HG03571 (cell line): ENCODE measurements around the gene AP2B1.

Experiments used
- ATAC-seq: cut with Tn5 transposase; IDR thresholded peaks from one replicate; pipeline ENCODE4 v1.9.1; 2021; ENCODE audit not compliant: unreplicated experiment

AP2B1 gene

GRCh38 chr17:35727635-35728034 lies 140.5 kb downstream of the AP2B1 start:
- ATAC-seq: no peak

DNA sequence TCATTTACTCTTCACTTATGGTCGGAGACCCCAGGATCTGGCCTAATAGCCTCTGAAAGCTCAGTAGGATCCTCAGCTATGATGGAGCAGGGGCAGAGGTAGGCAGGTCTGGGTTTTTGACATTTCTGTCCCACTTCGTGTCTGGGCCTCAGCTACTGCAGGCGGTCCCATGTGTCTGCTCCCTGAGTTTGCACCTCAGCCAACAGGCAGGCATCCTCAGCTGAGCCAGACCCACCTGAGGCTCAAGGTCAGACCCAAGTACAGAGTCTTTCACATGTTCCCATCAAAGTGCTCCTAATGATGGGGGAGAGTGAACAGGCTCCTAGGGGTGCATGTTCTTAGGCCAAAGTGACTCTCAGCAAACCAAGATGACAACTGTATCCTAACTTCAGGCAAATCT lies 141.4 kb downstream of the AP2B1 start:
- no peak for ATAC-seq

DNA sequence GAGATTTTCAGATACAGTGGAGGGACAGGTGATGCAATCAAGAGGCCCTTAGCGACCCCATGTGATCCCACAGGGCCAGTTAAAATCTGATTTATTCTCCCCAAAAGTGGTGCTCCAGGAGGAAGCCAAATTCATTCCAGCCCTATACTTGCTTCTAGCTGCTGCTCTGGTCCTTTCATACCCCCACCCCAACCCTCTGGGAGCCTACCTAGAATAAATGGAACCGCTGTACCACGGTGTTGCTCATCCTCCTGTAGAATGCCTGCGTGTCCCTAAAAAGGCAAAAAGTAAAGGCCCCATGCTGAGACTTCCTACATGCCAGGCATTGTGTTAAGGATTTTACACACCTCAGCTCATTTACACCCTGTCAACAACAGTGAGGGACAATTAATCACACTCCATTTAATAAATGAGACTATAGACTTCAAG lies 142.3 kb downstream of the AP2B1 start:
- ATAC-seq: no peak

GRCh38 chr17:35730400-35731005 lies 143.4 kb downstream of the AP2B1 start:
- ATAC-seq: no peak

DNA sequence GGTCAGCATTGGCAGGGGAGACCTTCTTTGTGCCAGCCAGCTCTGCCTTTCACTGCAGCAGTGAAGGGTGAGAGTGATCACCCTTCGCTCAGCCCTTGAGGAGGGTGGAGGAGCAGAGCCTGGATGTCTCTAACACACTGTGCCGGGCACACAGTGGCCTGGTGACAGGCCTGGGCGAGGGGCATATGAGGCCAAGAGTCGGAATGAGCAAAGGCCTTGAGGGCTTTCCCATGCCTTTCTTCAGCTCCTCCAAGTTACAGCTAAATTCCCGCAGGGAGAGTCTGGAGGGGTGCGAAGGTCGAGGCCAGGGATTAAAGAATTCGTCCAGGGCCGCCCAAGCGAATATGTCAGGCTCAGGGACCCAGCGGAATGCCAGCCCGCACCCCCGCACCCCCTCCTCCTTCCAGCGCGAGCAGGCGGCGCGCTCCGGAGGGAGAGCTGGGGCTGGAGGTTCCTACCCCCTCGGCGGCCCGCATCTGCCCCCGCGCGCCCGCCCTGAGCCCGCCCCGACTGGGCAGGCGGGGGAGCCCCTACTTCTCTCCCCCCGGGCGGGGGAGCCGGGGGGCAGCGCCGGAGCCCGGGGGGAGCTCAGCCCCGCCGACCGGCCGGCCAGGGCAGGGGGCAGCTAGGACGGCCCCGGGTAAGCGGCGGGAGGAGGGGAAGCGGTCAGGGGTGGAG lies 144.3 kb downstream of the AP2B1 start, which contains the start of gene RASL10B:
Gene RASL10B (plus strand): TSS at position 401 of the 678 bp plus-strand sequence. CDS start 3,546 bp downstream, outside the sequence.
- ATAC-seq: no peak

DNA sequence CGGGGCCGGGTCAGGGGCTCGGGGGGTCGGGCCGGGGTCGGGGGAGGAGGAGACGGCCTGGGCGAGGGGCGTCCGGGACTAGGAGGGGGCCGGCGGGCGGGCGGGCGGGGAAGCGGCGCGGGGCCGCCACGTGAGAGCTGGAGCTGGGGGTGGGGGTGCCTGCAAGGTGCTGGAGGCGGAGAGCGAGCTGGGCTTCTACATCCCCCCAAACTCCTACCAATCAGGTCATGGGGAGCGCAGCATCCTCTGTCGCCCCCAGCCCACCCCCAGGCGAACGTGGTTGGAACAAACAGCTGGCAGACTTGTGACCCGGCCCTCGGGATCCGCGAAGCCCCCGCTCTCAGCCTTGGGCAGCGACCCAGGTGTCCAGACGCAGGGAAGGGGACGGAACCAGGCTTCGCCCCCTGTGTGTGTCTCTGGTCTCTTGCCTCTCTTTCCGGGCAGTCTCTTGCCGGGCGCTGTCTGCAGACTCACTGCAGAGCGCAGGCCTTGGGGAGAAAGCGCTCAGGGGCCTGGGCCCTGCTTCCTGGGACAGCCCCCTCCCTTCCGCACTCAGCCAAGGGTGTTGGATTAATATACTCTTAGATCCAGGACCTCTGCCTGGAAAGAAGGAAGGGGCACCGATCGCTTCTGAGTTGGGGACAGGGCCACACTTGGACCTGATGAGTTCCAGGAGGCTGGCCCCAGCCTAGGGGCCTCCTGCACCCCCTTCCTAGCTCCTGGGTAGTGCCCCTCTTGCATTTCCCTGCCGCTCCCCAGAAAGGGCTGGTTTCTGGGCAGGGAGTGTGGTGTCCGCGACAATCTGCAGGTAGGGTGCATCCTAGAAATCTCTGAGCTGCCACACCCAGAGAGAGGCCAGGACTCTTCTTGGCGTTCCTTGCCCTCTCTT lies 145.0 kb downstream of the AP2B1 start:
- ATAC-seq: no peak

DNA sequence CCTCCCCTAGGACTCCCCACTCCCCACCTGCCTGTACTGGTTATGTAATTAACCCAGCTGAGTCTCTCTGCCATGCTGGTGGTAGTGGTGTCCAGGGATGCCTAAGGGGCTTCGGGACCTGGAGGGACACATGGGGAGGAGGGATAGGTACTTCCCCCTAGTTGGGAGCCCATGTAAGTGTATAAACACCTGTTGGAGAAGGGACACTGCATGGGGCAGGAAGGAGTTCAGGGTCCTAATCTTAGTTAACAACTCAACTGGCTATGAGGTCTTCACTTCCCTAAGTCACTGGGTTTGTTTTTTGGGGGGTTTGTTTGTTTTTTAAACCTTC lies 145.6 kb downstream of the AP2B1 start:
- ATAC-seq: no peak

DNA sequence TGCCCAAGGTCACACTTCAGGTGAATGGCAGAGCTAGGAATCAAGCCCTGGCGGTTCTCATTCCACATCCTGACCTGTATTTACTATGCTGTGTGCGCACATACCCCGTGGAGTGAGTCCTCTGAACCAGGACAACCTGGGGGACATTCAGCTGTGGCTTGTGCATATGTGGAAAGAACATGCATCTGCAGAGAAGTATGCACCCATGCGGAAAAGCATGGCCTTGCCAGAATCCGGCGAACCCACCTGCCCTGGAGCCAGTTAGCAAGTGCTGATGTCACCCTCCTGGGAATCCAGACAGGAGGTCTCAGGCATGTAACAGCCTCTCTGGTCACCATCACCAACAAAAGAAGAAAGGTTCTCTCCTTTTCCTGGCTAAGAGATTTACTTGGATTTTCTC lies 146.2 kb downstream of the AP2B1 start:
- no peak for ATAC-seq

DNA sequence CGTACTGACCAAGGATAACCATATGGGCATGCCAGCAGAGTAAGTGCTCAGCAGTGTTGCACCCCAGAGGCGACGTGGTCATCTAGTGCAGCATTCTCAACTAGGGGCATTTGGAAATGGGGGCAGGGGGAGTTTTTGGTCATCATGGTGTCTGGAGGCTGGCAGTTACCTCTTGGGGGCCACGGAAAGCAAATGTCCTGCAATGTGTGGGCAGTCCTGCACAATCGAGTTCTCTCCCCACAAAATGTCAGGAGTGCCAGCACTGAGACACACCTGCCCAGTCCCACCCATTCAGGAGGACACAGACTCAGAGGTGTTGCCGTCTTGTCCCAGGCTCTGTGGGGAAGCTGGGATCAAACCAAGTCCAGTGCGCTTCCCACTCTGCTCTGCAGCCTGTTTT lies 147.3 kb downstream of the AP2B1 start:
- ATAC-seq: no peak

DNA sequence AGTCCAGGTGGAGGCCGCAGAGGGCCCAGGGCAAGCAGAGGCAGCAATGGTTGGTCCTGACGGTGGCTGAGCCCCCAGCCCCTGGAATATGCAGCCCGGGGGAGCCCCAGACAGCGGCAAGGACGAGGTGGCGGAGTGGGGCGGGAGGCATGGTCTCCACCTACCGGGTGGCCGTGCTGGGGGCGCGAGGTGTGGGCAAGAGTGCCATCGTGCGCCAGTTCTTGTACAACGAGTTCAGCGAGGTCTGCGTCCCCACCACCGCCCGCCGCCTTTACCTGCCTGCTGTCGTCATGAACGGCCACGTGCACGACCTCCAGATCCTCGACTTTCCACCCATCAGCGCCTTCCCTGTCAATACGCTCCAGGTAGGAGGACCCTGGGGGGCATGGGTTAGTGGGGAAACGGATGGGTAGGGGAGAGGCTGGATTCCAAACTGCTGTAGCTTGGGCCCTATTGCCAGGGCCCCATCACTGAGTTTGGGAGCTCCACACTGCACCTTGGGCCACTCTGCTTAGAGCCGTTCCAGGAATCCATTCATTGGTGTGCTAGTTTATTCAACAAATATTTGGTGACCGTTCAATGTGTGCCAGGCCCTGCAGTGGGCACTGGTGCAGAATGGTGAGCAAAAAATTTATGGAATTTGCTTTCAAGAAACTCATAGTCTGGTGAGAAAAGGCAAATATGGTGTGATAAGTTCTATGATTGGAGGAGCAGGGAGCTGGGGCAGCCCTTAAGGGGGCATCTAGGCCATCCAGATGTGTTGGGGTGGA lies 148.1 kb downstream of the AP2B1 start:
- no peak for ATAC-seq

DNA sequence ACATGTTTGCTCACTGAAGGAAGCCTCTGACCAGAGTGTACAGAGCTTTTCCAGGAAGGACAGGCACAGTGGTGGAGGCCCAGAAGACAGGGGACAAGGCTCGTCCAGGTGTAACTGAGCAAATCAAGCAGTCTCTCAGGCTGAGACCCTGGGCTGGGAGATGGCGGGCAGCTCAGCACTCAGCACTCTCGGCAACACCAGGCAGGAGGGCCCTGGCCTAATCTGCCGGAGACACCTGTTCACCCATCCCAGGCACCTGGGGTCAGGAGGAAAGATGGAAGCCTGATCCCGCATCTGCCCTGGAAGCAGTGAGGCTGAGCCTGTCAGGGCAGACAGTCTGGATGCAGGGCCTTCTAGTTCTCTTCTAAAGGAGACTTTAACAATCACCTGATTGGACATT lies 149.1 kb downstream of the AP2B1 start:
- ATAC-seq: no peak

GRCh38 chr17:35738519-35739133 lies 151.5 kb downstream of the AP2B1 start:
- ATAC-seq: no peak

- no peak for ATAC-seq
Measured at GRCh38 chr17:35740216-35740615, 153.1 kb downstream of the AP2B1 start.

DNA sequence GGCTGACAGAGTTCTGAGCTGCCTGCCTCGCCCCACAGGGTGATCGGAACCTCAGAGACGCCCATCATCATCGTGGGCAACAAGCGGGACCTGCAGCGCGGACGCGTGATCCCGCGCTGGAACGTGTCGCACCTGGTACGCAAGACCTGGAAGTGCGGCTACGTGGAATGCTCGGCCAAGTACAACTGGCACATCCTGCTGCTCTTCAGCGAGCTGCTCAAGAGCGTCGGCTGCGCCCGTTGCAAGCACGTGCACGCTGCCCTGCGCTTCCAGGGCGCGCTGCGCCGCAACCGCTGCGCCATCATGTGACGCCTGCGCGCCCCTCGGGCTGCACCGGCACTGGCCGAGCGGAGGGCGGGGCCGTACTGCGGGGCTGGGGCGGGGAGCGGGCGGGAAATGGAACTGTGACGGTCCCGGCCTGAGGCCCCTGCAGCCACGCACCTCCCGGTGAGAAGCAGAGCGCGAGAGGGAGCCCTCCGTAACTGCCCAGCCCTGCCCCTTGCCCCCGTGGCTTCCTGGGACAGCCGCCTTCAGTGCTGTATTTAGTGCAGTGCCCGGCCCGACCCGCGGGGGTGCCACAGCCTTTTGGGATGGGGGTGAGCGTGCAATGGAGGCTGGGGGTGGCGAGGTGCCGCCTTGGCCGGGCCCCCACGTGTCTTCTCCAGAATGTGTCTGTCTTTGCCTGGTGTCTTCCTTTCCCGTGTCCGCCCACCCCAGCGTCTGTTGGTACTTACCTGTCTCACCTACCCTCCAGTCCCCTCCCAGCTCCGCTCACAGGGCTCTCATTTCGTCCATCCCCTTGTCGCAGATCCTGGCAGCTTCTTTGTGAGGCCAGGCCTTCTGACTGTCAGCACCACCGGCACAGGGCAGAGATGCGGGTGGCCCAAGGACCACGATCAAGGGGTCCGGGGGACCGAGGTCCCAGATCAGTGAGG lies 154.1 kb downstream of the AP2B1 start:
- no peak for ATAC-seq

GRCh38 chr17:35742496-35742895 lies 155.4 kb downstream of the AP2B1 start:
- ATAC-seq: no peak

DNA sequence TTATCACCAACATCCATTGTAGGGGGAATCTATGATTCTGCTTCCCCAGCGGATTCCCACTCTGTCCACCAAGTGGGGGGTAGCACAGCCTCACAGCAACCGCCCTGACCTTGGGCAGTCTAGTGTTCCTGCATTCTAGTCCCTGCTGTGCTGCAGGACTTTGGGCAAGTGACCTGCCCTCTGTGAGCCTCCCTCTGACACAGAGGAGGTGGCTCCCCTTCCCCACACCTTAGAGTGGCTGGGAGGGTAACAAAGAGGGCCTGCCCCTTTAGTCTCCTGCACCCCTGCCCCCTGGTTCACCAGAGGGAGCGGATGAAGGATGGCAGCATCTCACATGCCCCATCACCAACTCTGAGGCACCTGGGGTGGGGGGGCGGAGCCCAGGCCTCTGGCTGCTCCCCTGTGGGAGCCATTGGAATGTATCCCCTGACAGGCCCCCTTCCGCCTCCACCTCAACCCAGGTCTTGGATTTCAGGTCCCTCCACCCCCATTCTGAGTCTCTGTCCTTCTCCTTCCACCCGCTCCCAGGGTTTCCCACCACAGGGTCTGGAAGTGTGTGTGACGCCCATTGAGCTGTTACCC lies 155.9 kb downstream of the AP2B1 start:
- ATAC-seq: no peak

GRCh38 chr17:35743626-35744328 lies 156.7 kb downstream of the AP2B1 start:
- no peak for ATAC-seq

DNA sequence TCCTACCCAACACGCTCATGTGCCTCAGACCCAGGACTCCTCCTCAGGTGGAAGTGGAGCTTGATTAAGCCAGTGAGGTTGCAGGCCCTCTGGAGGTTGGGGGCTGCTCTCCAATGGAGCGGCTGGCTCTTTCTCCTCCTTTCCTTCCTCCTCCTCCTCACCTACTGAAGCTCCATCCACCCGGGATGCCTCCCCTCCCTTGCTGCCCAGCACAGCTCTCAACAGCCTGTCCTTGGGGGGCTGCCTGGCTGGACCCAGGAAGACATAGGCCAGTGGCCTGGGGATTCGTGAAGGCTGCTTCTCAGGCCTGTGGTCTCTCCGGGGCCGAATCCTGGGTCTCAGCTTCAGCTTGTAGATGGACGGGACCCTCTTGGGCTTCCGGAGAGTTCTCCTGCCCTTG lies 157.7 kb downstream of the AP2B1 start:
- ATAC-seq: no peak

- ATAC-seq: no peak
Measured at GRCh38 chr17:35745246-35745645, 158.1 kb downstream of the AP2B1 start.
